ENCODE data around the gene LEP. TPM values are rescaled to one million over a fixed set of nuclear protein-coding genes. Genes with fewer than 3 reads are reported as not detected.

LEP gene
- total and polyA plus RNA-seq, 7 donors = 0.08 to 0.78 (median 0.30) TPM

GRCh38 chr7:128197989-128198580, 43.0 kb upstream of the LEP start:
- 82 to 86% (median 84%) methylated on average over 4 of the region's 4 CpGs for WGBS, 3 donors
- peaks cover 6% of the 10 kb centered on the region for H3K4me1 ChIP-seq
- ATAC-seq = no peak
- H3K9me3 ChIP-seq = peaks cover 7% of the 10 kb centered on the region
- H3K4me3 ChIP-seq = no peak overlapping the region
- no peak overlapping the region for H3K27ac ChIP-seq
- no peak for DNase-seq
- H3K36me3 ChIP-seq (ENCODE audit: insufficient read depth in 1 of 2, low read depth in 1 of 2) = no peaks in the 10 kb centered on the region
- intact Hi-C loops (cut with DNase I) = no loop called here
- peaks cover 0 to 36% (median 18%) of the 10 kb centered on the region in 3 donors for H3K27me3 ChIP-seq (ENCODE audit: insufficient read depth in 3 of 3, low read length in 2 of 3)
- TF ChIP-seq CTCF (IDR thresholded peaks at IDR 0.05) = no peak

GRCh38 chr7:128200376-128200775, 40.7 kb upstream of the LEP start:
- DNase-seq (no peak), ATAC-seq (no peak)
- Histone ChIP-seq H3K9me3 (peaks cover 1% of the 10 kb centered on the region), H3K27ac (no peak overlapping the region), H3K4me1 (peaks cover 6% of the 10 kb centered on the region), H3K27me3 (ENCODE audit: insufficient read depth in 3 of 3, low read length in 2 of 3) (peaks cover 0 to 48% (median 16%) of the 10 kb centered on the region in 3 donors), H3K36me3 (ENCODE audit: insufficient read depth in 1 of 2, low read depth in 1 of 2) (no peaks in the 10 kb centered on the region), H3K4me3 (no peak overlapping the region)
- TF ChIP-seq CTCF (IDR thresholded peaks at IDR 0.05) = no peak
- WGBS, 3 donors = 85 to 89% (median 88%) methylated on average over 6 of the region's 6 CpGs
- intact Hi-C loops (cut with DNase I) = no loop called here

GRCh38 chr7:128201067-128201689, 39.9 kb upstream of the LEP start:
- WGBS, 3 donors = 3 to 5% (median 3%) methylated on average over 29 to 37 of the region's 37 CpGs
- Histone ChIP-seq H3K9me3 (no peaks in the 10 kb centered on the region), H3K4me3 (peak overlapping the region; percentile 36), H3K36me3 (ENCODE audit: insufficient read depth in 1 of 2, low read depth in 1 of 2) (no peaks in the 10 kb centered on the region), H3K27ac (no peak overlapping the region), H3K4me1 (peaks cover 6% of the 10 kb centered on the region), H3K27me3 (ENCODE audit: insufficient read depth in 3 of 3, low read length in 2 of 3) (peaks cover 0 to 50% (median 16%) of the 10 kb centered on the region in 3 donors)
- ATAC-seq (no peak), DNase-seq (no peak)
- intact Hi-C loops (cut with DNase I) = no loop called here
- TF ChIP-seq CTCF (IDR thresholded peaks at IDR 0.05) = no peak

GRCh38 chr7:128201690-128202085, 39.4 kb upstream of the LEP start:
- intact Hi-C loops (cut with DNase I) = no loop called here
- Histone ChIP-seq H3K36me3 (ENCODE audit: insufficient read depth in 1 of 2, low read depth in 1 of 2) (no peaks in the 10 kb centered on the region), H3K27me3 (ENCODE audit: insufficient read depth in 3 of 3, low read length in 2 of 3) (peaks cover 0 to 55% (median 16%) of the 10 kb centered on the region in 3 donors), H3K27ac (no peak overlapping the region), H3K4me1 (peaks cover 6% of the 10 kb centered on the region), H3K9me3 (no peaks in the 10 kb centered on the region), H3K4me3 (peak overlapping the region; percentile 36)
- WGBS, 3 donors = 19 to 31% (median 22%) methylated on average over 17 of the region's 17 CpGs
- no peak for DNase-seq
- ATAC-seq = no peak
- TF ChIP-seq CTCF (IDR thresholded peaks at IDR 0.05) = no peak
